ENCODE results near the gene SGTA. TPM values are rescaled to one million over a fixed set of nuclear protein-coding genes. Genes with fewer than 3 reads are reported as not detected.

SGTA gene
- total and polyA plus RNA-seq, 2 of the 13 experiments (the other 11 are each of a cell fraction or from before 2014, with no cell fraction given), result 43.9 to 47.4 TPM

- TF ChIP-seq CEBPZ (IDR thresholded peaks at IDR 0.05; ENCODE audit: low read length) (no peak), ZNF775 (CRISPR knock-in tag; IDR thresholded peaks at IDR 0.05; ENCODE audit: borderline replicate concordance) (no peak), CENPT (CRISPR knock-in tag; IDR thresholded peaks at IDR 0.05; ENCODE audit: low read depth) (no peak), IRX3 (CRISPR knock-in tag; IDR thresholded peaks at IDR 0.05; ENCODE audit: borderline replicate concordance, low read depth) (no peak), ARNTL (CRISPR knock-in tag; IDR thresholded peaks at IDR 0.05) (no peak), DMAP1 (CRISPR knock-in tag; IDR thresholded peaks at IDR 0.05) (no peak), ZNF354B (CRISPR knock-in tag; IDR thresholded peaks at IDR 0.05) (no peak), CENPX (CRISPR knock-in tag; IDR thresholded peaks at IDR 0.05) (no peak), HINFP (CRISPR knock-in tag; IDR thresholded peaks at IDR 0.05; ENCODE audit: low read depth) (no peak), STAT5B (CRISPR knock-in tag; IDR thresholded peaks at IDR 0.05) (no peak), ZSCAN12 (CRISPR knock-in tag; IDR thresholded peaks at IDR 0.05) (no peak), ATF7-NPFF (CRISPR knock-in tag; IDR thresholded peaks at IDR 0.05; ENCODE audit: low read depth) (no peak), ZNF572 (CRISPR knock-in tag; IDR thresholded peaks at IDR 0.05) (no peak), MTERF4 (CRISPR knock-in tag; IDR thresholded peaks at IDR 0.05) (no peak), PBX2 (CRISPR knock-in tag; IDR thresholded peaks at IDR 0.05) (no peak), ELF1 (CRISPR knock-in tag; IDR thresholded peaks at IDR 0.05) (no peak), SMC3 (IDR thresholded peaks at IDR 0.05; ENCODE audit: low read length) (no peak), ZNF143 (CRISPR knock-in tag; IDR thresholded peaks at IDR 0.05) (peak; percentile 23; the same call in 1 of the 2 replicates), ZNF275 (CRISPR knock-in tag; IDR thresholded peaks at IDR 0.05; ENCODE audit: borderline replicate concordance) (no peak)
- TF ChIP-seq, protein P1, sequence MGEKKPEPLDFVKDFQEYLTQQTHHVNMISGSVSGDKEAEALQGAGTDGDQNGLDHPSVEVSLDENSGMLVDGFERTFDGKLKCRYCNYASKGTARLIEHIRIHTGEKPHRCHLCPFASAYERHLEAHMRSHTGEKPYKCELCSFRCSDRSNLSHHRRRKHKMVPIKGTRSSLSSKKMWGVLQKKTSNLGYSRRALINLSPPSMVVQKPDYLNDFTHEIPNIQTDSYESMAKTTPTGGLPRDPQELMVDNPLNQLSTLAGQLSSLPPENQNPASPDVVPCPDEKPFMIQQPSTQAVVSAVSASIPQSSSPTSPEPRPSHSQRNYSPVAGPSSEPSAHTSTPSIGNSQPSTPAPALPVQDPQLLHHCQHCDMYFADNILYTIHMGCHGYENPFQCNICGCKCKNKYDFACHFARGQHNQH (CRISPR knock-in tag; IDR thresholded peaks at IDR 0.05), result 0 out of 2 replicates have a peak, but pooled peaks have one; percentile 16
These were observed 7.3 kb downstream of the SGTA start (continued) for GRCh38 chr19:2775556-2776430.

Data from HepG2 (cell line).